Stimulated activated CD4-positive, alpha-beta T cell treated with anti-CD3 and anti-CD28 coated beads, Interleukin-4, amount 100 ng/mL, for 4 hours (primary cell): ENCODE measurements around the gene FOXF1.

ENCODE experiments used
- DNase-seq, 2 experiments: peaks; one replicate each; pipeline ENCODE4 v3.0.0-alpha.2; 2020

The FOXF1 gene

DNA sequence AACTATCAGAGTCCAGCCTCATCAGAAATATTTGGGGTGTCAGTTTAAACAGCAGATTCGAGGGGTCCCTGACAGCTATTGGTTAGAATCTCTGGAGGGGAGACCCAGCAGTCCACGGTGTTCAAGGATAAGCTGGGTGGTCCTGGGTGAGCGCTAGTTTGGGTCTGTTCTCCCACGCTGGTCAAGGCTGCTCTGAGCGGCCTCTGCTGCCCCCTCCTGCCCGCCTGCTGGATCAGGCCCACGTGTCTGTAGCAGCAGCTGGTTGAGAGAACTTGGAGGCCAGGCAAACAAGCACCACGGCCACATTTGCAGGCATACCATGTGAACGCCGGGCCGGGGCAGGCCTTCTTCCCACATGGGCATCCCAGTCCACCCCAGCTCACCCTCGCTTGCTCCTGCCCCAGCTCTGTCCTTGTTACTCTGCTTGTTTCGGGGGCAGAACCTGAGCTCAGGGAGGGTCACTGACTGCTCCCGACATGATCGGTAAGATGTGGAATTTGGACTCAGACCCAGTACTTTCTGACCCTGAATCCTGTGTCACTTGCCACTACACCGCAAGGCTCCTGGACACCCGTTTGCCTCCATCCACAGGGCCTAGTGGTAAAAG is 7.4 kb downstream of the FOXF1 start:
- DNase-seq = no peak

DNA sequence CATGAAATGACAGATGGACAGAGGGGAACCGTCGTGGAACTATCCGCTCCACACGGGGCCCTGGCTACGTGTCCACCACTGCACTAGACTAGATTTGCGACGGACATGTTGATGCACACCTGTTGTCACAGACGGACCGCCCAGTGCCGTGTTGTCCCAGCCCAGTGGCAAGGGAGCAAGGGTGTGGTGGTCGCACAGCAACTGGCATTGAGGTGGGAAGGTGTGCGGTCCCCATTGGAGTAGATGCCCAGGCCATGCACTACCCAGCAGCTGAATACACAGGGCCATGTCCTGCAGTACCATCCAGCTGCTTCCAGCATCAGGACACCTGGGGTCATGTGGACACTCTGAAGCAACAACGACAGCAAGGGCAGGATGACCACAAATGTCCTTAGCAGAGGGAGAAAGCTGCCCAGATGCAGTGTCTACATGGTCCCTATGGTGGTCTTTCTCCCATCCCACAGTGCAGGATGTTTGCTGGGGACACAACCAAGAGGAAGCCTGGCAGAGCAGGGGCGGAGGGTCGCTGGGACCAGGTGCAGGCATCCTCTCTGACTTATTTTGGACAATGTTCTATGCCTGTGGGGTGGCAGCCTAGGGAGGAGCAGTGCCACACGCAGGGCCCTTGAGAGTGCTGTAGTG is 8.8 kb downstream of the FOXF1 start:
- DNase-seq = no peak

DNA sequence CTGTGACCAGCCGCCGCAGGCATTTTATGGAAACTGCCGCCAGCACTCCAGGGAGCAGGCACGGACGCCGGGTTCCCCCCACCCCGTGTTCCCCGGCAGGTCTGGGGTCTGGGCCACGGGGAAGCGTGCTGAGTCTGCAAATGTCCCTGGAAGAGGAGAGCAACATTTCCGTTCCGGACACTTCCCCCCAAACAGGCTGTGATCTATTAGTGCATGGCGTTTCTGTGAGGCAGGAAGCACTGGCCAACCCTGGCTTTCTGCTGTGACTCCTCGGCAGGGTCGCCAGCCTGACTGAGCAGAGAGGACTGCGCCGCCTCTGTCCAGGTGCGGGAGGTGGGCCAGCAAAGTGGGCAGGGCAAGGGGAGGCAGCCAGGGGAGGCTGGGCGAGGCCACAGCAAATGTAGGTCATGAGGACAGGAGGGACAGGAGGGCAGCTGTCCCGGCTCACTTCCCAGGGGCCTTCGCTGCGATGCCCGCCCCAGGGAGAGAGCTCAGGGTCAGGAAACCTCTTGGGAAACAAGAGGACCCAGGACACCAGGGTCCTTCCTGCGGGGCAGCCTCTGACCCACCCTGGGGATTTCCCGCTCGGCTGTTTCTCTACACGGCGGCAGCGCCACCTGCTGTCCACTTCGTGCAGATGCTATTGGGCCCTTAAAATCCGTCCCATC is 9.5 kb downstream of the FOXF1 start:
- peak; percentile 38 to 55 for DNase-seq

DNA sequence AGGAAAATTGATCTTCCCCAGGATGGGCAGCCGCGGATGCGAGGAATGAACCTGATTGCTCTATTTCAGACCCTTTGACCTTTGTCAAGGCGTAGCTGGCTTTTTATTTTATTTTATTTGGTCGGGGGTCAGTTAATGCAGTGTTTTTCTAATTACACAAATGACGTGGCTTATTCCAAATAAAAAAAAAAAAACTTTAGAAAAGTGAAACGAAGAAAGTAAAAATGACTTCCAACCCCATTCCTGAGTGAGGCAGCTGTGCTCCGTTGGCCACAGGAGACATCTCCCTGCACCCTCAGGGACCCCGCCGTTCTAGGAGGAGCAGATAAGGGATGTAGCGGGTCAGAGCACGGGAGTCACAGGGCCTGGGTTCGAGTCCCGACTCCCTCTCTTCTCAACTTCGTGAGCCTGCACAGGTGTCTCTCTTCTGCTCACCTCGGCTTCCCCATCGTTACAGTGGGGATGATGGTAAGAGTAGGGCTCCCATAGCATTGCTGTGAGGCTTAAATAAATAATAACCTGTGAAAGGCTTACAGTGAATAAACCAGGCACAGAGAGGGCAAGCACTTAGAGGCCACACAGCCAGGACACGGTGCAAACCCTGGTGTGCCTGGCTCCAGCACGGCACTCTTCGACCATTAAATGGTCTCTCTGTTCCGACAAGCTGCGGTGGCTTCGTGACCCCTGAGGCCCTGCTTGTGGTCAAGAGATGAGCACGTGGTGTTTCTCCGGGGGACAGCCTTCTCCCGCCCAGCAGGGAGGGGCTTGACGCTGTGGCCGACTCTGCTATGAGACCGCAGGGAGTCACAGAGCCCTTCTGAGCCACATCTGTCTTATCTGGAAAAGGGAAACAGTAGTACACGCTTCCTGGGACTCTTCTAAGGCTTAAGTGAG is 10.2 kb downstream of the FOXF1 start:
- no peak for DNase-seq

DNA sequence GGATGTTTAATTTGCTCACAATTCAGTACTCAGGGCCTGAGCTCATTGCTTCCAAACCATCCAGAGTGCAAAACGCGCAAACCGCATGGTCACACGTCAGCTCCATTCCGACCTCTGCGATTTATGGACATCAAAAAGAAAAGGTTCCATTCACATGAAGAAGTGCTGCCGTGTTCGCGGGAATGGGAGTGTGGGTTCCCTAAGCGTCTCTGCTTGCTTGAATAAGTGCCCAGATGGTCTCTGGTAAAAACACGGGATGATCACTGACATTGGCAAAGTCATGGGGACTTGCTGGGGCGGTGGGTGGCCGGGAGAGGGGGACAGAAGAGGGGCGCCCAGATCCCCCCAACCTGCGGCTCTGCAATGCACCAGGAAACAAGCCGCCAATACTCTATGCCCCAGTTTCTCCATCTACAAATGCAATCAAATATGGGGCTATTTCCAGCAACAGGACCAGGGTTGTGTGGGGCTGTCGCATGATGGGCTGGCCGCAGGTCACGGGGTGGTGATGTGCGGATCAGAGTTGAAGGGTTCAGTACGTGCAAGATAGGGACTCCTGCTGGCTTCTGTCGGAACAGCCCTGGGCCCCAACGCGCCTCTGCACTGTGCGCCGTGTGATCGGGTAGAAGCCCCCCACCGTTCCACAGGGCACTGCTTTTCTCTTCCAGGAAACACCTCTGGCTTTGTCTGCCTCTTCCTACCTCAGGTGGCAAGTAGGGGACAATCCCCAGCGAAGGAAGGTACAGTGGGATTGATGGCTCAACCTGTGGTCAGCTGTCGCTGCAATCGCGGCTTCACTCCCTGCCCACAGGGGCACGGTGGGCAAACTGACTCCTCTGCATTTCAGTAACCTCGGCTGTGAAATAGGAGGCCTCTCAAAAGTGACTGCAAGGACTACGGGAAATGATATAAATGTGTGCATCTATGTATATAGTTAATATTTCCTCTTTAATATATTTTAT is 11.2 kb downstream of the FOXF1 start:
- no peak for DNase-seq

DNA sequence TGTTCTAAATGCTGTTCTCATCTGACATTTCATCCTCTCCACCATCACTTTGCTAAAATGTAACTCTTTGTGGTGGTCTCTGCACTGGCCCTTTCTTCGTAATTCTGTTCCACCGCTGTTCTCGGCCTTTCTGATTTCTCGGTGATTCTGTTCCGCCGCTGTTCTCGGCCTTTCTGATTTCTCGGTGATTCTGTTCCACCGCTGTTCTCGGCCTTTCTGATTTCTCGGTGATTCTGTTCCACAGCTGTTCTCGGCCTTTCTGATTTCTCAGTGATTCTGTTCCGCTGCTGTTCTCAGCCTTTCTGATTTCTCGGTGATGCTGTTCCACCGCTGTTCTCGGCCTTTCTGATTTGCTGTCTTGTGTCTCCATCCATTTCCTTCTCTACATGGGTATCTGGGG is 12.3 kb downstream of the FOXF1 start:
- DNase-seq = no peak

DNA sequence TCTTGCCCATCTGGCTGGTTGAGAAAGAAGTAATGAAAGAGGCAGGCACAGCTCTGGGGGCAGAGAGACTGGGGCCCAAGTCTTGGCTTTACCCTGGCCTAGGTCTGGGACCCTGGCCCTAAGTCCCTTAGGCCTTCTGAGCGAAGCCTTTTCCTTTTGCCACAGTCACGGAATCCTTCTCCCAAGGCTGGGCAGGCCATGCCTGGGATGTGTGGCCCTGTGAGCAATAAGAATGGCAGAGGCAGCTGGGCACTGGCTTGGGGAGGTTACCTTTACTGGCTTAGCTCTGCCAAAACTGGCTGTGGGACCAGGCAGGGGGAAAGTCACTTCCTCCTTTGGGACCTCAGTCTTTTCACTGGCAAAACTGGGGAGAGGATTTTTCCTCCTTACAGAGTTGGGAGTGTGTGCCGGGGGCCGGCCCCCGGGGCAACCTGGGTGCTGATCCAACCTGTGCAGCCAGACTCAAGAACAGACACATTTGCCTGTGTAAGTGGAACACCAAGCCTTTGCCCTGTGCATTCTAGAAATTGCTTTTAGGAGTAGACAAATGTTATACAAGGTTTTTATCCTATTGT is 12.9 kb downstream of the FOXF1 start:
- DNase-seq = no peak

DNA sequence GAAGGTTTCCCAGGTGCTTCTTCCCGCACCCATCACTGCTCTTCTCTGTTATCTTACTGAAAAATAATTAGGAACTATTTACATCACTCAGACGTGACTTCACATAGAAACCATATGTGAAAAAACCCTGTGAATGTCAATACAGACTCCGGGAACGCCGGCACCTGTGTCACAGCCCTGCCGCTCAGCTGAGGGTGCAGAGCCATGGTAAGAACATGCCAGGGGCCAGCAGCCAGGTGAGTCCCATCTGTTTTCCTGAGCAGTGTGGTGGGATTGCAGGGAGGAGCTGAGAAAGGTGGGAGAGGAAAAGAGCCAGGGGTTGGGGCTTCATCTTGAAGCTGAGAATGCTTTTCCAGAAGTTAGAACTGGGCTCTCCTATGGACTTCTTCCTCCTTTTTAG is 13.7 kb downstream of the FOXF1 start:
- DNase-seq = no peak

DNA sequence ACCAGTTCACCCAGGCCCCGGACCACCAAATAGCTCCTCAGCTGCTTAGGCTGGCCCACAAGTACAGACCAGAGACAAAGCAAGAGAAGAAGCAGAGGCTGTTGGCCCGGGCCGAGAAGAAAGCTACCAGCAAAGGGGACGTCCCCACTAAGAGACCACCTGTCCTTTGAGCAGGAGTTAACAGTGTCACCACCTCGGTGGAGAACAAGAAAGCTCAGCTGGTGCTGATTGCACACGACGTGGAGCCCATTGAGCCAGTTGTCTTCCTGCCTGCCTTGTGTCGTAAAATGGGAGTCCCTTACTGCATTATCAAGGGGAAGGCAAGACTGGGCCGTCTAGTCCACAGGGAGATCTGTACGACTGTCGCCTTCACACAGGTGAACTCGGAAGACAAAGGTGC is 15.4 kb downstream of the FOXF1 start:
- no peak for DNase-seq

DNA sequence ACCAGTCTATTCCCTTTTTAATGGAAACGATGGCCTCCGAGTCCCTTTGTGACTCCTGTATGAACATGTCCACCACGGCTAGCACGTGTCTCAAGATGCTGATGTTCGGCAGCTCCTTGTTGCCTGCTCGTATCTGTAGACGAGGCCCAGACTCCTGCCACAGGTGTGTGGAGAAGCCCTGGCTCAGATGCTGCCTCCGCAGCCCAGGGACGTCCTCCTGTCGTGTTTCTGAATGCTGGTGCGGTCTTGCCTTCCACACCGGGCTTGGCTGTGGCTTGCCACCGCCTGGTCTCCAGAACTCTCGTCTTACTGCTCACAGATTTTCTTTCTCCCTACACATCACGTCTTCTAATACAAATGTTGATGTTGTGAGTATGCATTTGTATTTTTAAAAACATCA is 17.0 kb downstream of the FOXF1 start:
- no peak for DNase-seq

DNA sequence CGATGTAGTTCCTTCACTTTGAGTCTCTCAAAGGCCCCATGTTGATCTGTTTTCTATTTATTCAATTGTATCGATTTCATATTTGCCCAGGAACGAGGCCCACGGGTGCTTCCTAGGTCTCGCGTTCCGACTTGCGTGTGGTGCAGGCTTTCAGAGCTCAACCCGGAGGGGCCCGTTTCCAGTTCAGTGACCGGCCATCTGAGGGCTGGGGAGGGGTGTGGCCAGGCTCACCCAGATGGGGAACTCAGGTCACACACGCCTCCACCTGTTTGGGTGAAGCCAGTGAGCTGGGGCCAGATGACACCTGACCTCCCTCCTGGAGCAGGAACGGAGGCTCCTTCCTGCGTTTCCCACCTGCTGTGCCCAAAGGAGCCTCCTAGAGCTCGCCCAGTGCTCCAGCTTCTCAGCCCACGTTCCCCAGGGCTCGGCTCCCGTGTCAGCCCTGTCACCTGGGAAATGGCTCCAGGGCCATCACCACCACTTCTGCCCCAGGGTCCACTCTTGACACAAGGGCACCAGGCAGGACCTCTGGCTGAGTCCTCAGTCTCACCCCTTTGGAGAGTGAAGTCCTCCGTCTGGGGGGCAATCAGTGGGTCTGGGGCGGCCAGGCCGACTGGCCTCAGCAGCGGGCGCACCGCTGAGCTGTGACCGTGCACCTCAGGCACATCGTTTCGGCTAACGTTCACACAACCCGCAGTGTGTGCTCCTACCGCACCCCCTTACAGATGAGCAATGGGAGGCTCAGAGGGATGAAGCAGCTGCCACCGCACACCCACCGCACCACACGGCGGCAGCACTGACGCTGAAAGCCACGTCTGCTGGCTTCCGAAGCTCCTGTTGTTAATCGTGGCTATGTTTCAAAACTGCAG is 18.0 kb downstream of the FOXF1 start:
- DNase-seq = no peak

DNA sequence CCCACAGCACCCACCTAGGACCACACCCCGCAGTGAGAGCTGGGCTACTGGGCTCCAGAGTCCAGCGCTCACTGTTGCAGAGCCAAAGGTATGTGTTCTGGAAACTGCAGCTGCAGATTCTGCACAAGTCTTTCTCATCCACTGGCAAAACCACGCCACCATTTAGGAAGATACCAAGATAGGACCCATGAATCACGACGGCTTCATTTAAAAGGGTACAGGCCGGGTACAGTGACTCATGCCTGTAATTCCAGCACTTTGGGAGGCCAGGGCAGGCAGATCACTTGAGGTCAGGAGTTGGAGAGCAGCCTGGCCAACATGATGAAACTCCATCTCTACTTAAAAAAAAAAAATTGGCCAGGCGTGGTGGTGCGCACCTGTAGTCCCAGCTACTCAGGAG is 18.8 kb downstream of the FOXF1 start:
- no peak for DNase-seq

DNA sequence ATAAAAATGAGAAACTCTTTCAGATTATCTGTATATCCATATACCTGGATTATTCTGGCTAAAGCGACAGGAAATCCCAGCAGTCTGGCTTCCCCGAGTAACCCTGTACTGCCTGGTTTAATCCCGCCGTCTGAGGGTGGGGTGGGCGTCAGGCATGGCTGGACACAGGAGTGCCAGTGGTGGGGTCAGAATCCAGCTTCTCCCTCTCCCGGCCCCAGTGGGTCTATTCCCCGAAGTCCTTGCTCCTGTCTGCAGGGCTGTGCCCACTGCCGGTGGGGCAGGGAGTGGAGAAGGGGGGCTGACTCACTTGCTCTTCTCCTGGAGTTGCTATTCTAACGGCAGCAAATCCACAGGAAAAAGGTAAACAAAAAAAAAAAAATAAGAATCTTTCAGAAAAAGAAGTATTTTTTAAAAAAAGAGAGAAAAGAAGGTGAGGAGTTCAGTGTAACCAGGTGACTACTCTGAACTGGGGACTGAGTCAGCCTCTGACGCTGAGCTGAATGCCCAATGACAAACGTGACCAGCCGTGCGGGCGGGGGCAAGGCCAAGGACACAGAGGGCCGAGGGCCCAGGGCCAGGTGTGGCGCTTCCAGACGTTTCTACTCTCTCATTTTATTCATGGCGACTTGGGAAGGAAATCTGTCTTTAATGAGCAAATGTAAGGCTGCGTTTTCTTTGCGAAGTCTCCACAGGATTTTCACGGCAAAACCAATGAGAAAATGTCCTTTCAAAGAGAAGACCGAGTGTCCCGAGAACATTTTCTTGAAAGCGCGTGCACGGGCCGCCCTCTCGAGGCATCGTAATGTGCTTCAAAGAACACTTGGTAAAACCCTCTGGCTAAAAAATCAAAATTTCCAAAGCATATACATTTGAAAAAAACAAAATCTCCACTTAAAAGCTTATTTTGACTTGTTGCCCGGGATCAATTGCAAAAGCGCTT is 20.2 kb downstream of the FOXF1 start:
- DNase-seq = no peak

DNA sequence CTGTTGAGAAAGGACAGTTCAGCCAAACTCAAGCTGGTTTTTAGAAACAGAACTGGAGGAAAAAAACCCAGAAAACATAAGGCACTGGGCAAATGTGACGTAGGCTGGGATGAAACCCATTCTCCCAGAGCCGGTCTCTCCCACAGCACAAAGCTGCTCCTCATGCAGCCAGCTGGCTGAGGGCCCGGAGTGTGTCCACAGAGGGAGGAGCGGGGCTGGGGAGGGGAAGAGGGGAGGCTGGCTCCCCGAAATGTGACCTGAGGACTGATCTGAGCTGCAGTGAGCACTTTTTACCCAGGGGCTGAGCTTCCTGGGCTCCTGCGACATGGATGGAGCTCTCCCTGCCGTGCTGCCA is 20.8 kb downstream of the FOXF1 start:
- no peak for DNase-seq

DNA sequence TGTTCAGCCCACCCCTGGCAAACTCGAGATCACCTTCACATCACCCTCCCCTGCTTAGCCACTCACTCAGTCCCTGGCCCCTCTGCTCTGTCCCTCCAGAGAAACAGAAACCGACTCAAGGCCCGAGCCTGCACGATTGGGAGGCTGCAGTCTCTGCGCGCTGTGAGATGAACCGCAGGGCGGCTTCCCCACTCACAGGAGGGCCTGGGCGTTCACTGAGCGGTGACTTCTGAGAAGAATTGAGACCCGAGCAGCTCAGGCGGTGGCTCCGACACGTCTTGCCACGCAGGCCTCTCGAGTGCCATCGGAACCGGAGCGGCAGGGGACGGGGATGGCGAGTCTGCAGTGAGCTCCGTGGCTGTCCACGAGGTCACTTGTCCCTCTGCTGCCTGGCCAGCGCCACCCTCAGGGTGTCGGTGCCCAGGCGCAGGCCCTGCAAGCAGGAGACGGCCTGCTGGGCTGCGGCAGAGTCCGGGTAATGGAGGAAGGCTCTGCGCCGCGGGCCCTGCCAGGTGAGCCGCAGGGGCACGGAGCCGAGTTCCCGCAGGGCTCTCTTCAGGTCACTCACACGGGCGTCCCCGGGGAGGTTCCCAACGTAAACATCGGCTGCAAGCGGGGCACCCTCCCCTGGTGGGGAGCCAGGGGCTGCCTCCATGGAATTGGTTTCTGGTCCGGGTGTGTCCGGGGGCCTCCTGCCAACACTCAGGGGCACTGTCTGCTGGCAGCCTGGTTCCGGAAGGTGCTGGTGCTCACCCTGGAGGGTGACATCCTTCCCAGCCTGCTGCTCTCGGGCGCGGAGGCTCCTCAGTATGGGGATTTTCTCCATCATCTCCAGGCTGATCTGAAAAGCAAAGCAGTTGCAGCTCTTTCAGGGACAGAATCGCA is 21.6 kb downstream of the FOXF1 start:
- DNase-seq = no peak

DNA sequence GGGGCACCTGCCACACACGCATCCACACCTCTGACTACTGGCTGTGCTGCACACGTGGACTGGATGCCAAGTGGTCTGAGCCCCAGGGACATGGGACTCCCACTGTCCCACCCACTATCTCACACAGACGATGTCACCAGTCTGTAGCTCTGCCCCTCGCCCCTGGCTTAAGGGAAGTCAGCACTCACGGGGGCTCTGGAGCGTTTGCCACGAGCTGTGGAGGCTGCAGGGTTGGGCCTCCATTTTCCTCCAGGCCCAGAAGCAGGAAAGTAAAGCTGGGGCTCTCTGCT is 22.1 kb downstream of the FOXF1 start:
- DNase-seq = no peak

DNA sequence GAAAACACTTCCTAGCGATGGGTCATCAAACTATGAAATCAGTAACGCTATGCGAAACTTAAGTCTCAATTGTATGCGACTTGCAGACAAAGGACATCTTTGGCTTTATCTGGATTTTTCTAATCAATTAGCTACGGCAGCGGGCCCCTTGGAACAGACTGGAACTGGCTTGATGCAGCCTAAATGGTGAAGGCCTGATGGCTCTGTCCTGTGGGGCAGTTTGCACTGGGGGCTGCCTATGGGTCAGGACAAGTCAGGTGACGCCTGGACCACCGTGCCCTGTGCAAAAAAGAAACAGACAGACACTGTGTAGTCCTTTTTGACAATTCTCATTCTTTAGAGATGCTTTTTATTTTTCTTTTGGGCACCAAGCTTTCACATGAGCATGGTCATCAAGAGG is 22.7 kb downstream of the FOXF1 start:
- DNase-seq = no peak

DNA sequence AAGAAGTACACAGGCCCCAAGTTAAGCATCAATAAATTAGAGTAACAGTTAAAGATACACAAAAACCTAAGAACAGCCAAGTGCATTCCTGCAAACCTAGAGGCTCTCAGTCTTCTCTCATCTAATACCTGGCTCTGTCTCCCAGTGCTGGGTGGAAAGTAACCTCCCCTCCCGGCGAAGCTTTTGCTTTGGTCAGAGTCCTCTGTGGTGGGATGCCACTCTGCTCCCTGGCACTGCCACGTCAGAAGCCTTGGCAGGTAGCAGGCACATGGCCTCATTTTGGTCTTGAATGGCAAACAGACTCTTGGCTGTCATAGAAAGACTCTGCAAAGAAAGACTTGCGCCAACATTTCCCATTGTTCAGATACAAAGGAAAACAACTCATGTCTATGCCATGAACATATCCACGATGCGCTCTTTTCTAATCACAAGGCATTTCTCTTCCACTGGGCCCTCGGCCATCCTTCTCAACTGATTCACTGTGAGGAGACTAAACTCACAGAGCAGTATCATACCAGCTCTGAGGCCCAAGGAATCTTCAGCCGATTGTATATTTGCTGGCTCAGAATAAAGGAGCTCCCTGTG is 23.5 kb downstream of the FOXF1 start:
- no peak for DNase-seq
